SU-DHL-6 (cell line): ENCODE data around the gene SNX9.

Source experiments
- H2AFZ ChIP-seq: fragments of 200-600 bp; sonication (generic); 2 replicates; pipeline ENCODE4 v1.6.1; 2014; ENCODE audit warnings: low read depth, mild to moderate bottlenecking, moderate library complexity, mixed read lengths, antibody characterized with exemption, low read length; ENCODE audit not compliant: severe bottlenecking
- H3F3A ChIP-seq: fragments of 200-600 bp; shearing (Covaris generic); 2 replicates; pipeline ENCODE4 v1.6.0; 2016; ENCODE audit warnings: antibody characterized with exemption, mild to moderate bottlenecking; ENCODE audit not compliant: insufficient read depth
- H3K27ac ChIP-seq: fragments of 200-600 bp; sonication (generic); 2 replicates; pipeline ENCODE4 v1.5.1; 2016; ENCODE audit warnings: low read depth, mild to moderate bottlenecking, low read length, moderate library complexity, mixed read lengths
- H3K27me3 ChIP-seq: fragments of 200-600 bp; sonication (generic), shearing (Covaris generic); 2 replicates; pipeline ENCODE4 v1.6.0; 2014; ENCODE audit warnings: mild to moderate bottlenecking, low read length
- H3K36me3 ChIP-seq: fragments of 200-600 bp; sonication (generic); 2 replicates; pipeline ENCODE4 v1.6.1; 2014; ENCODE audit warnings: mild to moderate bottlenecking, low read length, mixed read lengths
- H3K4me2 ChIP-seq: fragments of 300-600, 200-600 bp; shearing (Covaris generic), sonication (generic); 2 replicates; pipeline ENCODE4 v1.6.0; 2014; ENCODE audit warnings: low read length, low read depth, mild to moderate bottlenecking; ENCODE audit not compliant: poor library complexity, severe bottlenecking
- H3K4me3 ChIP-seq: fragments of 200-600 bp; sonication (generic); 2 replicates; pipeline ENCODE4 v1.5.1; 2014; ENCODE audit warnings: antibody characterized with exemption, low read length, mild to moderate bottlenecking, mixed read lengths; ENCODE audit not compliant: insufficient read depth, poor library complexity, severe bottlenecking
- H3K79me2 ChIP-seq: fragments of 200-600 bp; sonication (generic); 2 replicates; pipeline ENCODE4 v1.6.1; 2014; ENCODE audit warnings: mild to moderate bottlenecking, low read length, moderate library complexity; ENCODE audit not compliant: insufficient read depth
- H3K9ac ChIP-seq: fragments of 200-600 bp; sonication (generic); 2 replicates; pipeline ENCODE4 v1.7.0; 2014; ENCODE audit warnings: mild to moderate bottlenecking, low read length
- H3K9me2 ChIP-seq: fragments of 200-600 bp; sonication (generic); replicated peaks from 2 replicates; pipeline ENCODE4 v1.6.1; 2014; ENCODE audit warnings: low read length; ENCODE audit not compliant: insufficient read depth
- H3K9me3 ChIP-seq: fragments of 200-600 bp; sonication (generic); 2 replicates; pipeline ENCODE4 v1.6.1; 2014; ENCODE audit warnings: low read length, mixed read lengths; ENCODE audit not compliant: insufficient read depth
- H4K20me1 ChIP-seq: fragments of 200-600 bp; sonication (generic); 2 replicates; pipeline ENCODE4 v1.6.1; 2014; ENCODE audit warnings: low read depth, mild to moderate bottlenecking, antibody characterized with exemption, low read length, moderate library complexity, mixed read lengths
- CTCF ChIP-seq: fragments of 200-600 bp; sonication (generic); IDR thresholded peaks from one replicate; pipeline ENCODE4 v1.5.1; 2017; ENCODE audit warnings: antibody characterized with exemption, mild to moderate bottlenecking, low read length, moderate library complexity; ENCODE audit not compliant: insufficient read depth, poor library complexity, severe bottlenecking
- EZH2phosphoT487 ChIP-seq: fragments of 200-600 bp; sonication (generic), shearing (Covaris generic); conservative IDR thresholded peaks from 2 replicates; pipeline ENCODE4 v1.6.1; 2018; ENCODE audit warnings: mild to moderate bottlenecking, antibody characterized with exemption, low read length, moderate library complexity, mixed read lengths

The SNX9 gene

GRCh38 chr6:157974341-157974894, 151.4 kb downstream of the SNX9 start:
- Histone ChIP-seq H3K79me2 (no peaks in the 10 kb centered on the region), H3K9ac (no peak overlapping the region), H3K4me3 (no peak overlapping the region), H3K4me2 (no peak overlapping the region), H4K20me1 (no peaks in the 10 kb centered on the region), H3K36me3 (no peaks in the 10 kb centered on the region), H3K9me3 (no peaks in the 10 kb centered on the region), H3K9me2 (no peaks in the 10 kb centered on the region), H3F3A (no peaks in the 10 kb centered on the region), H3K27me3 (no peaks in the 10 kb centered on the region), H2AFZ (no peak overlapping the region), H3K27ac (no peak overlapping the region)
- TF ChIP-seq EZH2phosphoT487 (no peak), CTCF (no peak)

DNA sequence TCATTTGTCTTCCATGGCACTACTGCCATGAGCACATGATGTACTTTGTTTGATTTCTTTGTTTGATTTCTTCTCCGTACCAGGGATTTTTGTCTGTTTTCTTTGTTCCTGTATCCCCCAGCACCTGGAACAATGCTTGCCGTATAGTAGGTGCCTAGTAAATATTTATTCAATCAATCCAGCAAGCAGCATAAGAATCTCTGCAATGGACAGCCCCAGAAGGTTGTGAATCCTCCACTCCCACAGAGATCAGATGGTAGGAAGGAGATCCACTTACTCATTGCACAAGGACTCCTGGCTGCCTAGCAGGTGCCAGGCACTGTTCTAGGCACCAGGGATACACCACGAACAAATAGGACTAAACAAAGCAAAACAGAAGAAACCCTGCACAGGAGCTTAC, 151.9 kb downstream of the SNX9 start:
- TF ChIP-seq EZH2phosphoT487, result no peak
- TF ChIP-seq CTCF, result no peak
- Histone ChIP-seq H3K36me3 (no peaks in the 10 kb centered on the region), H2AFZ (no peak overlapping the region), H4K20me1 (no peaks in the 10 kb centered on the region), H3F3A (no peaks in the 10 kb centered on the region), H3K4me2 (no peak overlapping the region), H3K27ac (no peak overlapping the region), H3K9me3 (no peaks in the 10 kb centered on the region), H3K27me3 (no peaks in the 10 kb centered on the region), H3K9ac (no peak overlapping the region), H3K4me3 (no peak overlapping the region), H3K9me2 (no peaks in the 10 kb centered on the region), H3K79me2 (no peaks in the 10 kb centered on the region)

DNA sequence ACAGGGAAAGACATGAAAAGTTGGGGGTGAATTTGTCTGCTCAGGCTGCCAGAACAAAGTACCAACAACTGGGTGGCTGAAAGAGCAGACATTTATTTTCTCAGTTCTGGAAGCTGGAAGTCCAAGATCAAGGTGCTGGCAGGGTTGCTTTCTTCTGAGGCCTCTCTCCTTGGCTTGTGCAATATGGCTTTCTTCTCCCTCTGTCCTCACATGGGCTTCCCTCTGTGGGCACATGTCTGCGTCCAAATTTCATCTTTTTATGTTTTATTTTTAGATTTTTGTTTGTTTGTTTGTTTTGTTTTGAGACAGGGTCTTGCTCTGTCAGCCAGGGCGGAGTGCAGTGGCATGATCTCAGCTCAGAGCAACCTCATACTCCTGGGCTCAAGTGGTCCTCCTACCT, 152.4 kb downstream of the SNX9 start:
- Histone ChIP-seq H3K27ac (no peak overlapping the region), H3K4me3 (no peak overlapping the region), H3K36me3 (no peaks in the 10 kb centered on the region), H3K9ac (no peak overlapping the region), H2AFZ (no peak overlapping the region), H3K79me2 (no peaks in the 10 kb centered on the region), H4K20me1 (no peaks in the 10 kb centered on the region), H3K4me2 (no peak overlapping the region), H3K27me3 (no peaks in the 10 kb centered on the region), H3F3A (no peaks in the 10 kb centered on the region), H3K9me2 (no peaks in the 10 kb centered on the region), H3K9me3 (no peaks in the 10 kb centered on the region)
- TF ChIP-seq CTCF (no peak), EZH2phosphoT487 (no peak)
